Inferior parietal cortex (tissue), 1 donor: ENCODE data around the gene RNASEH2B.

ENCODE experiments used
- DNase-seq: peaks from one replicate; pipeline ENCODE4 v3.0.0-alpha.2; 2016; ENCODE audit errors: extremely low spot score

The RNASEH2B gene

DNA sequence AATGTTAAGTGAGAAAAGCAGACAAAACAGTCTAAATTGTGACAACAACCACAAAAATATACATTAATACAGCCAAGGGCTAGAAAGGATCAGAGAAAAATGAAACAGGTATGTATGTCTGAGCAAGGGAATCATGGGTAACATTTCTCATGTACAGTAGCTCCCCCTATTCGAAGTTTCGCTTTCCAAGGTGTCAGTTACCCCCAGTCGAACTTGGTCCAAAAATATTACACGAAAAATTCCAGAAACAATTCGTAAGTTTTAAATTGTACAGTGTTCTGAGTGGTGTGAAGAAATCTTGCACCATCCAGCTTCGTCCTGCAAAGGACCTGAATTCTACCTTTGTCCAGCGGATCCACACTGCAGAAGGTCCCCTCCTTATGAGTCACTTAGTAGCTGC lies 1.8 kb upstream of the RNASEH2B start:
- DNase-seq = no peak

DNA sequence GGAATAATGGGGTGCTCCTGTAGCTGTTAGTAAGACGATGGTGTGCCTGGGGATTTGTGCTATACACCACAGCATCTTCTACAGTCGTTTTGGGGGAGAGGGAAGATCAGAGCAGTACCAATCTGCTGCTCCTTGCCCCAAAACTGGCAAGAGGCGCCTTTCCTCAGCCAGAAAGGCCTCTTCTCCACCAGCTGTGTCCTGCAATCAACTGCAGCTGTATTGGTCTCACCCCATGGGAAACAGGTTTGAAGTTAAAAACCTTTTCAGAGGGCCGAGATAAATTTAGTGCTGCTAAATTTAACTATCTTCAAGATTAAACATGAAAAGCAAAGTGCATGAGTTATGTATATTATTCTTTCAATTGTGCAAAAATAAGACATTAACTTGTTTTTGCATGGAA lies 1.2 kb upstream of the RNASEH2B start:
- DNase-seq = no peak

DNA sequence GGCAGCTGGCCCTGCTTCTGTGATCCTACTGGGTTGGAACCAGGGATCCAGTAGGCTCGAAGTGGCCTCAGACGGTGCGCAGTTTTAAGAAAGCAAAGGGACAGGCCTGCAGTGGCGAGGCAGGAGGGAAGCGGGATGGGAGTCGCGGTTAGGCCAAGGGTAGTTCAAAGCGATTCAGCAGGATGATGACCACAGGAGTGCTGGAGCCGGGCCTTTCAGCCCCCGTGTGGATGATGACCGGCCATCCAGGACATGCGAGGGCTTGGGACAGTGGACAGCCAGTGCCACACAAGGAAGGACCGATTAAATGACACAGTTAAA lies 854 bp downstream of the RNASEH2B start:
- DNase-seq = peak; percentile 27

DNA sequence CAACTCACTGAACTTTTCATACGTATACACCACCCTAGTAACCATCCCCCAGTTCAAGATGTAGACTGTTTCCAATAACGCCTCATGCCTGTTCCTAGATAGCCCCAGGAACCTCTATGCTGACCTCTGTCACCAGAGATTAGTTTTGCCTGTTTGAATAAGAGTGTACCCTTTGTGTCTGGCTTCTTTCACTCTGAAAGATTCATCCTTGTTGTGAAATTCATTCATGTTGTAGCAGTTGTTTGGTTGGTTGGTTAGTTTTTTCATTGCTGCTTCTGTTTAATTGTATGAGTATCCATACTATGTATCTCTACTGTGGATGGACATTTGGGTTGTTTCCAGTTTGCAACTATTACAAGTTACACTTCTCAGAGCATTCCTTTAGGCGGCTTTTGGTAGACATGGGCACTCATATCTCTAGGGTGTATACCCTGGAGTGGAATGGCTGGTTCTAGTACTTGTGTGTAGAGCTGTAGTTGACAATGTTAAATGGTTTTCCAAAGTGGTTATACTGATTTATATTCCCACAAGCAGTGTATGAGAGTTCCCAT lies 1.6 kb downstream of the RNASEH2B start:
- DNase-seq = no peak

DNA sequence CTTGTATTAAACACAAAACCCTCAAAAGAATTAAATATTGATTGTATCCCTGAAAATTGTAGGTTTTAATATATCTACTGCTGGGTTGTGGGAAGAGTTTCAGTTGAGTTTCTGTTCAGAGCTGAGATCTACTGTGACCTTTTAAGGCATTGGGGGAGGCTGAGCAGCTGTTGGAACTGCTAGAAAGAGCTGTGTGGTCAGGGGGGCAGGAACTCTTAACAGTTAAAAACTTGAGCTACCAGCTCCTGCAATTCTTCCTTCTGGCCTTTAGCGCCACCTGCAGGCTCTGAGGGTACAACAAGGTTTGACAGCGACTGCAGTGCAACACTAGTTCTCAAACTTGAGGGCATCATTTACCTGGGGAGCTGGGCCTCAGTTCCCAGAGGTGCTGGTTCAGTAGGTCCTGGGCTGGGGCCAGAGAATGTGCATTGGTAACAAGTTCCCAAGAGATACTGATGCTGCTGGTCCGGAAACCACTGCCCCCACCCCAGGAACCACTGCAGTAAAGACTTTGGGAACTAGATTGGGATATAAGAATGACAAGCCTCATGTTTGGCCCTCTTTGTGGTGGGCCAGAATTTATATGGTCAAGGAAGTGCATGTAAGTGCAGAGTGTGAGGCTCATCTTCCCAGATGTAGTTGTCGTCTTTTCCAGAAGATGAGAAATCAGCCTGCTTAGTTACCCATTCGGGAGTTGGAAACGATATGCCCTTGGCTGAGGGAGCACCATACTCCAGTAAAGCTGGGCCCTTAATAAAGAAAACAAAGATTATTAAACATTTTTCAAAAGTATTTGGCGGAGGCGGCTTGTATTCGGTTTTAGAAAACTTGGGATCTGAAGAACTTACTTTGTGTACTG lies 2.6 kb downstream of the RNASEH2B start:
- peak; percentile 95 for DNase-seq

DNA sequence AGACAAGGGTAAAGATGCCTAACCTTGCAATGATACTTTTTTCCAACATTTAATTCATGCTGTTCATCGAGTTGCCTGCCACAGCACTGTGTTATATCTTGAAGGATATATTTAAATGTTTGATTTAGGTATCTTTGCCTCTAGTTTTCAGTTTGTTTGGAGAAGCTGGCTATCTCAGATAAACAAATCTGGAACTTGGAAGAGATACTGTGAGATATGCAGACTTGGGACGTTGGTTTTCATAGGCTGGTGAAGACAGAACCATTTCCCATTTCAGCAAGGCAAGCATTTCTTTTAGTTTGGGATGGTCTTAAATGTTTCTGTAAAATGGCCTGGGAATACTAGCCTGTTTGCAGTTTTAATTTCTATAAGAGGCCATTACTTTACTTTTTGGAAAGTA lies 3.3 kb downstream of the RNASEH2B start:
- no peak for DNase-seq

DNA sequence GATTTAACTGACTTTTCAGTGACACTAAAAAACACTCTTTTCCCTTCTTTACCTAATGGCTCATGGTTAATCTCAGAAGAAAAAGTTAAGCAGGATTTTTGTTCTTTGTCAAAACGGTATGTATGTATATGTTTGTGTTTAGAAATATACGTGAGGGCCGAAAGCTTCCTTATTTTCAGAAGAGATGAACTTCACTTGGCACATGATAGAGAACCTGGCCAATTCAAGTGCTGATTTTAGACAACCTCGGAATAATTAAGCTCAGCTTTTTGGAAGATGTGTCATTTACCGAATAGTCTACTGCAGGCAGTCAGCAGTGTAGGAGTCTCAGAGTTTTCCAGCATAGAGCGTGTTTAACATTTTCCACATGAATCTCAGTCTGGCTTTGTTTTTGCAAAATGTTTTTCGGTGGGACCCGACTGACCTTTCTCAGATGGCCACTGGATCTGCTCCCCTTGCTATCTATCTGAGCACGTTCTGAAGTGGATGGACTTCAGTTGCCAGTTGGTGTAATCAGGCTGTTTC lies 4.6 kb downstream of the RNASEH2B start:
- no peak for DNase-seq

DNA sequence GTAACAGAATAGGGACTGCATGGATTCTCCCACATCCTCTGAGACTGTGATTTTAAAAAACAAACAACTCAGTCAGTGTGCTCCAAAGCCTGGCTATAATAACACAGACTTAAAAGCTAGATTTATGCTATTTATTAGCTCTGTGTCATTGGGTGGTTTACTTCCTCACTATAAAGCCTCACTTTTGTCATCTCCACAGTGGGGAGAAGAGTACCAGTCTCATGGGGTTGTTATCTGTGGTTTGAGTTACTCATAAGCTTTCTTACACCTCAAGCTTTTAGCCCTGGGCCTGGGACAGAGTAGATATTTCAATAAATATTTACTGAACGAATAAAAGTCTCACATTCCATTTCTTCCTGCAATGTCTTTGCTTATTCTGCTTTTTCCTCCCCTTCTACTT lies 5.3 kb downstream of the RNASEH2B start:
- DNase-seq = no peak

DNA sequence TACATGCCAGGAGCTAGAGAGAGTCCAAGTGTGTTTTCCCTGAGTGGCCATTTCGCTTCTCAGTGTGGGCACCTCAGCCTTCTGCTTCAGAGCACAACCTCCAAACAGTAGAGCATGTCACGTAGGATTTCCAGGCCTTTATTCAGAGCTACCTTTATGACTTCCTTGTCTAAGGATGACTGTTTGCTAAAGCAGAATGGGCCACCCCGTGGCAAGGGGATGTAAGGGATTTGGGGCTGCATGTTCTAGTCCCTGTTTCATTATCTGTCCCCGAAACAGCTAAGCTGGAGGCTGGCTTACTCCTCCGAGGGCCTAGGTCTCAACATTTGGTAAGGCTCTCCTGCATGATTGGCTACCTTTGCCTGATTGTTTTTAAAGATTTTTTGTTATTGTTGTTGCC lies 6.0 kb downstream of the RNASEH2B start:
- DNase-seq = no peak

DNA sequence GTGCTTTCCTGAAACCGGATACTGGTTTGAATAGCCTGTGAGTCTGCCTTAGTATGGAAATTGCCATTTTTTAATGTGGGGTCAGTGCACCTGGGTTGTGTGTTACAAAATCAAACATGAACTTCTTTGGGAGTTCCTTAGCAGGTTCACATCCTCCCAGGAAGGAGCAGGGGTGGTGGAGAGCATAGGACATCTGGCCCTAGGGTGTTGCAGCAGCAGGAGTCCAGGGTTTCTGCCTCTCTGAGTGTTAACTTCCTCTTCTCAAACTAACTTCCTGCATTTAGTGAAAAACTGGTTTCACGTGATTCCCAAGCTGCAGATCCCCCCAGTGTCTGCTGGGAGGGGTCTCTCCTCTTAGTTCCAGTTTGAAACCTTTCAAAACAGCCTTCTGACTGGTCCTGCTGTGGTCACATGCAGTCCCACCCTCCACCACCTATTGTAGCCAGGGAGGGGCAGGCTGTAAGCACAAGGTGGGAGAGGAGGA lies 7.2 kb downstream of the RNASEH2B start:
- no peak for DNase-seq

DNA sequence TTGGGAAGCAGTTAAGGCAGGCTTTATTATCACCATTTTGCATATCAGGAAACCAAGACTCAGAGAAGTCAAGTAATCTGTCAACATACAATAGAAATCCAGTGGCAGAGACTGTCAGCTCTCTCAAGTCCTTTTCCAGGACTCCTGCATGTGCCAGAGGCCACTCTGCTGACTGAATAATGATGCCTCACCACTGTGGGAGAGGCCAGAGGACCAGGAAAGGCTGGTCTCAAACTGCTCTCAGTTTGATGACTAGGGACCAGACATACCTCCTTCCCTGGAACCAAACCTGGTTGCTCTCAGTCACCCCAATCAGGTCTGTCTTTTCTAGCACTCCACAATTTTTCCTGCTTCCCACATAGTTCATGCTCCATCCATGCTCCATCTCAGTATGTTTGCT lies 8.0 kb downstream of the RNASEH2B start:
- no peak for DNase-seq

DNA sequence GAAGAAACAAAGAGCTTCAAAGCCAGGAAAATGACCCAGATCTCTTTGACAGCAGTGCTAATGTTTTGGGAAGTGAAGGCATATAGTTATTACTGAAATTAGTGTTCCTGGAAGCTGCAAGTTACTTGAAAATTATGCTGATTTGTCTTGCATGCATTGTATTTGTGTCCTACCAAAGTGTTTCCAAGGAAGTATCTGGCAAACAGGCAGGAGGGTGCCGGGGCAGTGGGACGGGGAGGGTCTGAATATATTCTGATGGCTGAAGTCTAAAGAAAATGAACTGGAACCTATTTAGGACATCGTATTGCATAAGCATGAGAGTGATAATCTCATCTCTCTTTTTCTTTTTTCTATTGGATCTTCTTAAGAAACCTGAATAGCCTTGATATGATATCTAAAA lies 9.0 kb downstream of the RNASEH2B start:
- no peak for DNase-seq

DNA sequence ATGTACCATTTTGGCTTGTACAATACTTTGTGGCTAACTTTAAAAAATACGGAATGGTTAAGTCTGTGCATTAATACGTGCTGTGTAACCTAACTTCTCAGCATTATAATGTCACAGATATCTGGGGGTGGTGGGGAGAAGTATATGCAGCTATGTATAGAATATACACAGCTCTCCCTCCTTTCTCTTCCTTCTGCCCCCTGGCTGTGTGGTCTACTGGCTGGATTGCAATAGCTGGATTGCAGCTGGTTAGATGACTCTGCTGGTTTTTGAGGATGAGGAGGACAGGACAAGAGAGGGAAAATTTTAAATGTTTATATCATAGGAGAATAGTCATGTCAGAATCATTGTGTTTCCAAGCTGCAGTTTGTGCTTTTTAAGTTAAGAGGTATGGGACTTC lies 9.7 kb downstream of the RNASEH2B start:
- no peak for DNase-seq

DNA sequence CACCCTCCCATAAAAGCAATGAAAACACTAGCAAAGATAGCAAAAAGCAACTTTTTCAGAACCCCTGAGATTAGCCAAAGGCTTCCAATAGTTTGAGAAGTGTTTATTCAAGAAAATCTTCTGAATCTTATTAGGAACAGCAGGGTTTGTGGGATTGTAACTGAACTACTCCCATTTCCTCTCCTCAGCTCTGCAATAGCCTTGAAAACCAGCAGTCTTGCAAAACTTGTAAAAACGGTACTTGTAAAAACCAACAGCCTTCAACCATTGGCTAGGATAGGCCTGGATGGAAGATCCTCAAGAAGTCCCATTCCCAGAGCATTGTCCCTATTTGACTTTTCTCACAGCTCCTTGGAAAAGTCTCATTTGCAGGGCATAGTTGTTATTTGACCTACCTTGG lies 12.1 kb downstream of the RNASEH2B start:
- DNase-seq = no peak

DNA sequence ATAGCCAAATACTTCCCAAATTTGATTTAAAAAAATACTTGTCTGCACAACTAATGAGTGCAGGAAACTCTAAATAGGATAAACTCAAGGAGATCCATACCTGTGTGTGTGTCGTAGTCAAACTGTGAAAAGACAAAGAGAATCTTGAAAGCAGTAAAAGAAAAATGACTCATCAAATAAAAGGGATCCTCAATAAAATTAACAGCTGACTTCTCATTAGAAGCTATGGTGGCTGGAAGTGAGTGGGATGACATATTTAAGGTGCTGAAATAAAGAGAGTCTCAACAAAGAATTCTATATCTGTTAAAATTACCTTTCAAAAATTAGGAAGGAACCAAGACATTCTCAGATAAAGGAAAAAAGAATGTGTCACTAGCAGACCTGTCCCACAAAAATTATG lies 13.7 kb downstream of the RNASEH2B start:
- DNase-seq = no peak

DNA sequence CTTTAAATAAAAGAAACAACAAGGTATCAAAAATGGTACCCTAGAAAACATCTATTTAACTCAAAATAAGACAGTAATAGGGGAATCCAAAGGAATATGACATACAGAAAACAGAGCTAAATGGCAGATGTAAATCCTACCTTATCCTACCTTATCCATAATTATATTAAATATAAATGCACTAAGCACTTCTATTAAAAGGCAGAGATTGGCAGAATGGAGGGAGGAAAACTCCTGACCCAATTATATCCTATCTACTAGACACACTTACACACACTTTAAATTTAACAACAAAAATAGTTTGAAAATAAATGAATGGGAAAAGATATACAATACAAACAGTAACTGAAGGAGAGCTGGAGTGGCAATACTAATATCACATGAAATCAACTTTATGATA lies 14.4 kb downstream of the RNASEH2B start:
- no peak for DNase-seq

DNA sequence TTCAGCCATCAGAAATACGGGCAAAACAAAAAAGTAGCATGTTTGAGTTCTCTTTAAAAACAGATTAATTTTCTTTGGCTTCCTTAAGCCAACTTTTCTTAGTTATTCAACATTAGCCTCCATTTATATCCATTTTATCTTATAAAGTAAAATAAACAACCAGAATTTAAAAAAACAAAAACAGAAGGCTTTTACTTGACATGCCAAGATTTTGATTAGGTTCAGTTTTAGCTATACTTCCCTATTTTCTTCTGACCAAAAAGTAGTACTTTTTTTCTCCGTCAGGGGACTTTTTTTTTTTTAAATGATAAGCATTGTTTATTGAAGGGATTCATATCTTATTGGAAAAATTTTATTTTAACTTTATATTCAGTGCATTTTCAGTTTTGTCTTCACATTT lies 18.1 kb downstream of the RNASEH2B start:
- DNase-seq = no peak

DNA sequence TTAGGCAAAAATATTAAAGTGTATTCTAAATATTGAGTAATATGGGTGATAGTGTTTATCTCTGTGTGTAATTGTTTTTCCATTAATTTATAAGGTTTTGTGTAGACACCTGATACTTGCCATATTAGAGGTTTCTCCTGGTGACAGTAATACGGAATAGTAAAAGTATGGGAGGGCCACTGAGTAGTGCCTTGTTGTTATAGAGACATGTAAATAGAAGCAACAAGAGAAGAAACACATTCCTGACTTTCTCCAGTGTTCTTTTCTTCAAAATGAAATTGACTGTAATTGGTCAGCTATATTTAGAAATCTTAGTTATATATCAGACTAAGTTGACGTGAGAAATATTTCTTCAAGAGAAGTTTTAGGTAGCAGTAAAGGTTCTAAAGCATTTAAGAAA lies 18.5 kb downstream of the RNASEH2B start:
- DNase-seq = no peak

DNA sequence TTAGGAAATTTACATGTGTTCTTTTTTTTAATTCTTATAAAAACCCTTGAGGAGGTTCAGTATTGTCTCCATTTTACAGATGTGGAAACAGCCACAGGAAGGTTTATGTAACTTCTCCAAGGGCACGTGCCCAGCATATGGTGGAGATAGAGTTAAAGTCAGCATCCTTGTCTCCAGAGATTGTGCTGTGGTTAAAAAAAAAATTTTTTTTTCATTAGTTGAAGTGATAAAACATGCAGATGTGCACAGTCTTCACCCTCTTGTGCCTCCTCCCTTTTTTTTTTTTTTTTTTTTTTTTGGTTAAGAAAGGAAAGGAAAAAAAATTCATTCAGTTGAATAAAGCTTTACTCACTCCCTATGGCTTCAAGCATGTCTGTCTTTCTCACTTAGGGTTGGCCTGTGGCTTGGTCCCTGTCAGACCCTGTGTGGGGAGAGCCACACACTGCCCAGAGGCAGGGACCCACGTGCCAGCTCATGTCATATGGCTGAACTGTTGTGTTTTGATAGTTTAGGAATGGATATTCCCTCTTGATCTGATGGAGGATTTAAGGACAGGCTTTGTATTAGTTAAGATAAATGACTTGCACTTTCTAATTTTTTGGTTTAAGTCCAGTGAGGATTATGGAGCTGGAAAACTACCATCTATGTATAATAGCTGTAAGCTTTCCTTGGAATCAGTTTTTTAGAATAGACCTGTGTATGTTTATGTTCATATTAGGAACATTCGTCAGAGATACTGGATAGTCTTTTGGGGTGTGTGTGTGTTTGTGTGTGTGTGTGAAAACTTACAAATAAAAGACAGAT lies 19.3 kb downstream of the RNASEH2B start:
- DNase-seq = no peak

DNA sequence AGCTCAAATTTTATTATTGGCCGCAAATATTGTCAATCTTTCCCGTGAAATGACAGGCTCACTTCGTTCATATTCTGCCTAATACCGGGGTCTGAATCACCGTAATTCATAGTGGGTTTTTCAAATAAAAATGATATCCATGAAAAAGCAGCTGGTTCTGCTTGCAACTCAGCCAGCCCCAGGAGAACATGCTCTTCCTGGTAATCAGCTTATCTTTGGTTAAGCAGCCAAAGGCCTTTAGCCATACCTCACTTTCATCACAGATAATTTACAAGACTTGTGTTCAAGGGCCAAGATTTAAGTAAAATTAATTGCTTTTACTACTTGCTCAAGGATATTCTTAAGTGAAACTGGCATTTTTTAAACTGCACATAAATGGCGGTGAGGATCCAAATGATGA lies 22.5 kb downstream of the RNASEH2B start:
- no peak for DNase-seq

DNA sequence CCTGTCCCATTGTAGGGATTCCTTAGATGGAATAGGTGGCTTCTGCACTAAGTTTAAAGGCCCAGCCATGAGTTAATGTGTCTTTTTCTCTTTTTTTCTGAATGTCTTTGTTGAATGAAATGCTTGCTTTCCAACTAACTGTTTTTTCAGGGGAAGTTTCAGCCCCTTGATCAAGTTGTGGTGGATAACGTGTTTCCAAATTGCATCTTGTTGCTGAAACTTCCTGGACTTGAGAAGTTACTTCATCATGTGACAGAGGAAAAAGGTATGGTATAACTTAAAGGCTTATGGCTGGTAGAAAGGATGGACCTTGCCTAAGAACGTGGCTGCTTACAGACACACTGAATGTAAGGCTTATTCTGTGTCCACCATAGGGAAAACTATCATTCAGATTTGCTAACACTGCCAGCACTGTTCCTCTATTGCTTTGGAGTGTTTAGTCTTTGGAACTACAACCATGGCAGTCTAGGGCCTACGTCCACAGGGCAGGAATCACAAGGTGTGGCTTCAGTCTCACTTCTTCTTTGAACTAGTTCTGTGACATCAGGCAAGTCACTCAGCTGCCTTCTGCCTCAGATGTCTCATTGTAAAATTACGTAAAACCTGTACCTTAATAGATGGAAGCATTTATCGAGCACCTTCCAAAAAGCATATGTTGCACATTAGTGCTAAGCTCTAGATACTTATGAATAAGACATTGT lies 25.3 kb downstream of the RNASEH2B start:
- DNase-seq = no peak

DNA sequence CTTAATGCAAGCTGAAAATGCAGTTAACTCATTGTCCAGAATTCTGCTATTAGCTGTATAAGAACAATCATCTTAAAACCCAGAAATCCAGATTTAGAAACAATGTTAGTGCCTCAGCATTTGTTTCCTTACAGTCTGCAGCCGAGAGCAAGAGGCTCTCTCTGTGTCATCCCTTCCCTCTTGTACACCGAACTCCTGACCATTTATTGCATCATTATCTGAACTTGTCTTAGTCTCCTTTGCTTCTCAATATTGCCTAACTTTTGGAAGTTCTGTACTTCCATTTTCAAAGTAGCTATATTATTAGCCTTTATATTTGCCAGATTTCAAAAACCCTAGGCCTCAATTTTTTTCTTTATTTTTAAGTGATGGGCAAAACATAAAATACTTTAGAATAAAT lies 27.1 kb downstream of the RNASEH2B start:
- DNase-seq = no peak
